ENCODE measurements around the gene THBS4.

Gene THBS4

GRCh38 chr5:80043187-80043586 is 8.0 kb downstream of the THBS4 start:
- FAIRE-seq (no peak), DNase-seq (ENCODE audit: insufficient read length, low spot score) (no peak)

GRCh38 chr5:80048084-80048780 is 13.1 kb downstream of the THBS4 start:
- FAIRE-seq (no peak), DNase-seq (ENCODE audit: insufficient read length, low spot score) (no peak)

GRCh38 chr5:80052464-80052863 is 17.3 kb downstream of the THBS4 start:
- FAIRE-seq: no peak
- no peak for DNase-seq (ENCODE audit: insufficient read length, low spot score)

GRCh38 chr5:80054682-80055081 is 19.5 kb downstream of the THBS4 start:
- no peak for FAIRE-seq
- DNase-seq (ENCODE audit: insufficient read length, low spot score): no peak

- no peak for FAIRE-seq
- no peak for DNase-seq (ENCODE audit: insufficient read length, low spot score)
Measured at GRCh38 chr5:80055491-80056170, 20.5 kb downstream of the THBS4 start.

GRCh38 chr5:80057099-80057498 is 22.0 kb downstream of the THBS4 start:
- FAIRE-seq: no peak
- no peak for DNase-seq (ENCODE audit: insufficient read length, low spot score)

- DNase-seq (ENCODE audit: insufficient read length, low spot score): no peak
- FAIRE-seq: no peak
Measured at GRCh38 chr5:80057921-80058320, 22.8 kb downstream of the THBS4 start.

GRCh38 chr5:80059354-80059980 is 24.3 kb downstream of the THBS4 start:
- no peak for DNase-seq (ENCODE audit: insufficient read length, low spot score)
- no peak for FAIRE-seq

DNA sequence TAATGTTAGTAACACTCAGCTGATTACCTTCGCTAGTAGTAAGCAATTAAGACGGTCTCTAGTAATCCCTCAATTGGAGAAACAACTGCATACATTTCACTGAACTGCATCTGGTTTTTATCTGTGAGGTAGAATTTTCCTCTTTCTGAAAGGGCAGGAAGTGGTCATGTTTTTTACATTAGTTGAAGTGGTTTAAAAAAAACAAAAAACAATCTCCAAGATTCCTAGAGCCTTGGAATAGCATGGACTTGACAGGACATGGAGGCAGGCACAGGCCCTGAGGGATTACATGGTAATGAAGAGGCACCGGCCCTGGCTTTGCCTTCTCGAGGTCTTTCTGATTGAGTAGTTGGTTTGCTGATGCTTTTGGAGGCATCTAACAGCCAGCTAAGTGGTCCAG is 25.8 kb downstream of the THBS4 start:
- DNase-seq (ENCODE audit: insufficient read length, low spot score) (no peak), FAIRE-seq (no peak)

- no peak for FAIRE-seq
- DNase-seq (ENCODE audit: insufficient read length, low spot score): no peak
Measured at GRCh38 chr5:80061547-80061946, 26.4 kb downstream of the THBS4 start.

DNA sequence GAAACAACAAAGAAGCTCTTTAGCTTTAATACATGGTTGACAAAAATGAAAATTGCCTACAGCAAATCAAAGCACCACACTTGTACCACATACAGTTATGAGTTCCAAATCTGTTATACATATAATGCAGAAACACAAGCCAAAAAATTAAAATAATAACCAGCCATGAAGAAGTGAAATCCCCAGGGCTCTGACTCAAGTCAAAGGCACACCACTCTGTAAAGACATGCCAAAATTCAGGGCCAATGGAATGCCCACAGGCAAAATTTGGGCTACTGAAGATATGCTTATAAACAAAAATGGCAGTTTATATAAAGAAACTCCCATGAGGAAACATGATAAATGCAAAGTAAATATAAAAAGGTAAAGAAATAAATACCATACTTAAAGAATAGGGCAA is 29.0 kb downstream of the THBS4 start:
- no peak for FAIRE-seq
- no peak for DNase-seq (ENCODE audit: insufficient read length, low spot score)

DNA sequence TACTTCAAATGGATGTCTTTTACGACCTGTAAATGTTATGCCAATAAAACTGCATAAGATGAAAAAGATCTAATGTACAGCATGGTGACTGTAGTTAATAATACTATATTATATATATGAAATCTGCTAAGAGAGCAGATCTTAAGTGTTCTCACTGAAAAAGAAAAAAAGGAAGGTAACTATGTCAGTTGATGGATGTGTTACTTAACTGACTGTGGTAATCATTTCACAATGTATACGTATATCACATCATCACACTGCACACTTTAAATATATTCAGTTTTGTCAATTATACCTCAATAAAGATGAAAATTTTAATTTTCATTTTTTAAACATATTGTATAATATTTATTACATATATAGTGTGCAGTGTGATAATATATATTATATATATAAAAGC is 31.9 kb downstream of the THBS4 start:
- no peak for DNase-seq (ENCODE audit: insufficient read length, low spot score)
- no peak for FAIRE-seq

DNA sequence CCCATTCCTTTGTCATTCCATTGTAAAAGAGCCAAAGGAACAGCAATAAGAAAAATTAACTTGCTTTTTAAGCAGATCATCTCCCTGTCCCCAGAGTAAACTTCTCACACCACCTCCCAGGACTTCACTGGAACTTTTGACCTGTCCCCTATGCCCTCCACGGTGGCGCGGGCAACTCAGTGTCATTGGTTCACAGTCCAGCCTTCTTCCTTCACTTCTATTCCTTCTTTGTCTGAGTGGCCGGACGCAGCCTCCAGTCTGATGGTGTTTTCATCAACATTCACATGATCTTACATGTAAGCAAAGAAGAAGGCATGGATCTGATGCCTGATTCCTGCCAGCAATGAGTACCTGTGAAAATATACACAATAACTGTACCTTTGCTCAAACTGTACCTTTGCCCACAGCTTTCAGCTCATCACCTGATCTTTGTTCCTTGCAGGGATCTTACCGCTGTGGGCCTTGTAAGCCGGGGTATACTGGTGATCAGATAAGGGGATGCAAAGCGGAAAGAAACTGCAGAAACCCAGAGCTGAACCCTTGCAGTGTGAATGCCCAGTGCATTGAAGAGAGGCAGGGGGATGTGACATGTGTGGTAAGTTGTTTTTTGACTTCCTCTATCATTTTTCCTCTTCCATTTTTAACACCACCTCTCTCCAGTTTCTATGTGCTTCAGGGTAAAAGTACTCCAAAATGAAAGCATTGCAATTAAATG is 32.5 kb downstream of the THBS4 start:
- DNase-seq (ENCODE audit: insufficient read length, low spot score) (no peak), FAIRE-seq (no peak)

DNA sequence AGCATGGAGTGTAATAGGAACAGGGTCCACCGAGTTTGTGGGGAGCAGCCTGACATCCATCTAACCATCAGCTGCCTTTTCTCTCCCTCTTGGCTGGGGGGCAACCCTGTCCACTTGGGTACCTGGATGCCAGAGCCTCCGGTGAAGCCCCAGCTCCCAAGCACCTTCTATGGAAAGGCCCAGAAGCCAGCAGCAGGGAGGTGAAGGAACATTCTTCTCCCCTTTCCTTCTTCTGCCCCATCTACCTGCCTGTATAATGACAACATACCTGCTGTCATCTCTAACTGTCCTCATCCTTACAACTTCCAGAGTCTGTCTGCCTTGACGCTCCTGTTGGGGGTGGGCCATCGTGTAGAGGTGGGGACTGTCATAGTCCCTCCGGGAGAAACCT is 33.1 kb downstream of the THBS4 start:
- DNase-seq (ENCODE audit: insufficient read length, low spot score) (no peak), FAIRE-seq (no peak)

DNA sequence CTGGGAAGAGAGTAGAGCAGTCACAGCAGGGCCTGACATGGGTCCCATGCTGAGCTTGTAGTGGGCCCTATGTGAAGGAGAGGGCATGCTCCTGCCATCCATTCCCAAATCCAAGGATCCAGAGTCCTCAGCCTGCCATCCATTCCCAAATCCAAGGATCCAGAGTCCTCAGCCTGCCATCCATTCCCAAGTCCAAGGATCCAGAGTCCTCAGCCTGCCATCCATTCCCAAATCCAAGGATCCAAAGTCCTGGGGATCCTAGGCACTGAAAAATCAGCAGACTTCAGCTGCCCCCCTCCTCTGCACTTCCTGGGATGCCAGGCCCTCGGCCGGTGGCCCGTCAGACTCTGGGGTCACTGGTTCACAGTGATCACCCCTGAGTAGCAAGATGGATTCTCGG is 33.6 kb downstream of the THBS4 start:
- DNase-seq (ENCODE audit: insufficient read length, low spot score) (no peak), FAIRE-seq (no peak)

GRCh38 chr5:80069251-80069800 is 34.2 kb downstream of the THBS4 start:
- no peak for FAIRE-seq
- no peak for DNase-seq (ENCODE audit: insufficient read length, low spot score)

DNA sequence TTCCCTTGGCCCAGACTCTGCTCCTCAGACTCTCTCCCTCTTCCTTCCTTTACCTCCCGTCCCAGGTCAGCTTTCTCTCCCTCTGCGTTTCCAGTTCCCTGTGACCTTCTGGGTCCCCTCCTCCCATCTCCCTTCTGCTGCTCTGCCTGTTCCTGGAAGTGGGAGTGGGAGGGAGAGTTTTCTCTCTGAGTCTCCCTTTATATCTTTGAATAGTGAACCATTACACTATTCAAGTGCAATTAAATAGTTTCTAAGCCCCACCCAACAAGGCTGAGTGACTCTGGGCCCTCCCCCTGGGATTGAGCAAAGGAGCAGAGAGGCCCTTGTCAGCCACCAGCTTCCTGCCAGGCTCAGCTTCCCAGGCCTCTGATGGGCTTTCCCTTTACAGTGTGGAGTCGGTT is 34.8 kb downstream of the THBS4 start:
- DNase-seq (ENCODE audit: insufficient read length, low spot score) (no peak), FAIRE-seq (no peak)

GRCh38 chr5:80070338-80071056 is 35.3 kb downstream of the THBS4 start:
- DNase-seq (ENCODE audit: insufficient read length, low spot score) (no peak), FAIRE-seq (no peak)

DNA sequence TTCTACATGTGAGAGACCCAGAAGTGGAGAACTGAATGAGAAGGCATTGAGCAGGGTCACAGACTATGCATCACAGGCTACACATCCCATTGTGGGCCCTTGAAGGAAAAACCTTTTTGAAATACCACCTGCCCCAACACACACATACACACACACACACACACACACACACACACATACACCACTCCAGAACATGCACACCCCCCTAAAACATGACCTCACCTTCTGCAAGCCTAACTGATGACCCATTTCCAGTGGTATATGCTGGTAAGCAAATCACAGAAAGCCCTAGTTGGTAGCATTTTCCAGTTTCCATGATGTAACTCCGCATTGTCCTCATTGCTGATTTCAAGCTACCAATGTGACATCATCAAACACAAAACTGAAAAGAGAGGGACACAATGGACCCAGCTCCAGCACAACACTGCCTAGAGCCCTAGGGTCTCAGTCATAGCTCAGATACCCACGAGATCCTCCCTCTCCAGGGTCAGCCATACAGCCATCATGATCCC is 36.4 kb downstream of the THBS4 start:
- no peak for DNase-seq (ENCODE audit: insufficient read length, low spot score)
- no peak for FAIRE-seq
